CD14-positive monocyte (primary cell): ENCODE data around the gene SERINC3. TPM values are rescaled to one million over a fixed set of nuclear protein-coding genes. Genes with fewer than 3 reads are reported as not detected.
A peak's percentile ranks its signal among the peaks of the same experiment; 100 is the strongest.

ENCODE experiments used
- DNase-seq, 3 donors: peaks; one replicate each; pipeline ENCODE4 v3.0.0-alpha.2; 2011 to 2022
- H2AFZ ChIP-seq: 2 replicates; pipeline ENCODE4 v1.6.0; 2012; ENCODE audit warnings: mild to moderate bottlenecking, low read depth, low read length, inconsistent platforms; ENCODE audit not compliant: insufficient read depth, poor library complexity, severe bottlenecking
- H3K27ac ChIP-seq, 2 donors: 1 replicate in 1 of 2; 2 replicates in 1 of 2; pipeline ENCODE4 v1.5.1; 2012 to 2013; ENCODE audit warnings: low read length in 2 of 2, control low read depth in 1 of 2, inconsistent platforms in 1 of 2, low read depth in 1 of 2, mild to moderate bottlenecking in 1 of 2
- H3K27me3 ChIP-seq, 2 donors: one replicate each; pipeline versions ENCODE4 v1.6.0 to v1.6.1; 2011 to 2013; ENCODE audit warnings: low read length in 2 of 2; ENCODE audit not compliant: control insufficient read depth in 2 of 2, insufficient read depth in 2 of 2
- H3K36me3 ChIP-seq, 2 donors: replicated peaks in 1 of 2; 1 replicate in 1 of 2; 2 replicates in 1 of 2; pipeline versions ENCODE4 v1.5.1 to v1.6.1; 2012 to 2013; ENCODE audit warnings: low read length in 2 of 2, control low read depth in 1 of 2, inconsistent platforms in 1 of 2, mild to moderate bottlenecking in 1 of 2; ENCODE audit not compliant: insufficient read depth in 2 of 2, control insufficient read depth in 1 of 2
- H3K4me1 ChIP-seq, 2 donors: 1 replicate in 1 of 2; 2 replicates in 1 of 2; pipeline versions ENCODE4 v1.5.1 to v1.6.1; 2012 to 2013; ENCODE audit warnings: low read length in 2 of 2, control low read depth in 1 of 2, inconsistent platforms in 1 of 2, mild to moderate bottlenecking in 1 of 2, moderate library complexity in 1 of 2; ENCODE audit not compliant: insufficient read depth in 2 of 2, control insufficient read depth in 1 of 2
- H3K4me2 ChIP-seq: replicated peaks from 2 replicates; pipeline ENCODE3; 2012; ENCODE audit warnings: low read length, moderate library complexity, mild to moderate bottlenecking; ENCODE audit not compliant: poor library complexity, severe bottlenecking; ENCODE audit errors: extremely low read depth
- H3K4me3 ChIP-seq, 3 experiments: fragments of 200-600 bp in 1 of 3; sonication (generic) in 1 of 3; replicated peaks in 1 of 3; 1 replicate in 2 of 3; 2 replicates in 1 of 3; pipeline ENCODE4 v1.5.1; 2011 to 2013; ENCODE audit warnings: low read length in 3 of 3, mild to moderate bottlenecking in 3 of 3, control low read depth in 2 of 3, low read depth in 2 of 3, inconsistent platforms in 1 of 3, moderate library complexity in 1 of 3
- H3K79me2 ChIP-seq: 2 replicates; pipeline ENCODE4 v1.6.0; 2012; ENCODE audit warnings: mild to moderate bottlenecking, control low read depth, inconsistent platforms, low read length, moderate library complexity; ENCODE audit not compliant: insufficient read depth
- H3K9ac ChIP-seq: 2 replicates; pipeline ENCODE4 v1.6.0; 2017; ENCODE audit warnings: low read length, mild to moderate bottlenecking; ENCODE audit not compliant: insufficient read depth, poor library complexity, severe bottlenecking
- H3K9me3 ChIP-seq, 2 donors: replicated peaks in 1 of 2; 1 replicate in 1 of 2; 2 replicates in 1 of 2; pipeline versions ENCODE4 v1.5.1 to v1.6.1; 2012 to 2013; ENCODE audit warnings: low read length in 2 of 2, control low read depth in 1 of 2; ENCODE audit not compliant: control insufficient read depth in 1 of 2, insufficient read depth in 1 of 2
- H4K20me1 ChIP-seq: 2 replicates; pipeline ENCODE4 v1.6.0; 2012; ENCODE audit warnings: mild to moderate bottlenecking, low read length, control low read depth, moderate library complexity; ENCODE audit not compliant: insufficient read depth
- H3K27ac Mint-ChIP-seq, 7 donors: one replicate each; pipeline ENCODE4 v1.8.0; 2020; ENCODE audit warnings: mild to moderate bottlenecking in 7 of 7, mixed read lengths in 7 of 7, moderate library complexity in 6 of 7, inconsistent platforms in 2 of 7
- H3K27me3 Mint-ChIP-seq, 3 donors: one replicate each; pipeline ENCODE4 v1.8.0; 2021 to 2022; ENCODE audit warnings: low read depth in 3 of 3, mild to moderate bottlenecking in 3 of 3, mixed read lengths in 3 of 3, moderate library complexity in 3 of 3, inconsistent platforms in 1 of 3
- H3K36me3 Mint-ChIP-seq, 2 donors: one replicate each; pipeline ENCODE4 v1.8.0; 2020; ENCODE audit warnings: mixed read lengths in 2 of 2, inconsistent platforms in 1 of 2, mild to moderate bottlenecking in 1 of 2
- H3K4me1 Mint-ChIP-seq: one replicate; pipeline ENCODE4 v1.8.0; 2020; ENCODE audit warnings: mild to moderate bottlenecking, mixed read lengths
- H3K4me3 Mint-ChIP-seq, 2 donors: one replicate each; pipeline ENCODE4 v1.8.0; 2020; ENCODE audit warnings: mild to moderate bottlenecking in 2 of 2, mixed read lengths in 2 of 2, moderate library complexity in 1 of 2
- H3K9me3 Mint-ChIP-seq, 7 donors: one replicate each; pipeline ENCODE4 v1.8.0; 2020 to 2022; ENCODE audit warnings: mixed read lengths in 7 of 7, mild to moderate bottlenecking in 6 of 7, moderate library complexity in 6 of 7, inconsistent platforms in 2 of 7
- WGBS: methylation state at CpG from one replicate; pipeline ENCODE4 v1.1.5; 2013; ENCODE audit warnings: missing lambda C conversion rate; ENCODE audit not compliant: insufficient coverage; 5-methylcytosine and 5-hydroxymethylcytosine counted together
- intact Hi-C, 2 donors: fragments of 100-400 bp; cut with micrococcal nuclease; formaldehyde crosslinking; loops; one replicate each; pipeline versions ENCODE4 v1.15.0 to v1.15.1; 2023
- polyA plus RNA-seq, 3 donors: library from polyadenylated mRNA; depleted of rRNA in 1 of 3; unstranded in 2 of 3; stranded (reverse) in 1 of 3; fragments of 300-500 nt in 2 of 3; fragments of >200 nt in 1 of 3; fragmentation: Illumina TruSeq in 2 of 3; gene quantifications; 1 replicate in 2 of 3; 2 replicates in 1 of 3; pipeline ENCODE4 v1.2.3, GENCODE V29; 2012 to 2021
- TF ChIP-seq, protein P1 (sequence below): fragments of 200-600 bp; IDR thresholded peaks from one replicate; pipeline ENCODE4 v1.8.0; 2022; ENCODE audit warnings: antibody characterized with exemption, mild to moderate bottlenecking

Gene SERINC3
- polyA plus RNA-seq, 3 donors = 49.8 to 194 (median 157) TPM

DNA sequence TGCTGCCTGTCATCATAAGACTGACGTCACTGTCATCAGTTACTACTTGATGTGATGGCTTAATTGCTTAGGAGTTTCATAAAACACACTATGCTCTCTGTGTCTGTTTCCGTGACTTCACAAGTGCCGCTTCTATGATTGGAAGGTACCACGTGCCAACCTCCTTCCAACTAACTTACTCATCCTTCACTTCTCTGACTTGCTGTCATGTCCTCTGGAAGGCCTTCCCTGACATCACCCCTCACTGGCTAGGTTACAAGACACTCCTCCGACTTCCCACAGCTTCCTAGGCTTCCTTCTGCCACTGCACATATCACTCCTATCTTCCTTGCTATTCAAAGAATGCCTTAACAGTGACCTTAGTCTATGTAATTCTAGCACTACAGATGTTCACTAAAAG, 20.4 kb downstream of the SERINC3 start:
- peak overlapping the region in 3 of 7 donors; percentile 15 to 19 (median 17) for H3K27ac Mint-ChIP-seq
- no peak for DNase-seq
- H3K4me1 Mint-ChIP-seq = no peaks in the 10 kb centered on the region
- TF ChIP-seq, protein P1, sequence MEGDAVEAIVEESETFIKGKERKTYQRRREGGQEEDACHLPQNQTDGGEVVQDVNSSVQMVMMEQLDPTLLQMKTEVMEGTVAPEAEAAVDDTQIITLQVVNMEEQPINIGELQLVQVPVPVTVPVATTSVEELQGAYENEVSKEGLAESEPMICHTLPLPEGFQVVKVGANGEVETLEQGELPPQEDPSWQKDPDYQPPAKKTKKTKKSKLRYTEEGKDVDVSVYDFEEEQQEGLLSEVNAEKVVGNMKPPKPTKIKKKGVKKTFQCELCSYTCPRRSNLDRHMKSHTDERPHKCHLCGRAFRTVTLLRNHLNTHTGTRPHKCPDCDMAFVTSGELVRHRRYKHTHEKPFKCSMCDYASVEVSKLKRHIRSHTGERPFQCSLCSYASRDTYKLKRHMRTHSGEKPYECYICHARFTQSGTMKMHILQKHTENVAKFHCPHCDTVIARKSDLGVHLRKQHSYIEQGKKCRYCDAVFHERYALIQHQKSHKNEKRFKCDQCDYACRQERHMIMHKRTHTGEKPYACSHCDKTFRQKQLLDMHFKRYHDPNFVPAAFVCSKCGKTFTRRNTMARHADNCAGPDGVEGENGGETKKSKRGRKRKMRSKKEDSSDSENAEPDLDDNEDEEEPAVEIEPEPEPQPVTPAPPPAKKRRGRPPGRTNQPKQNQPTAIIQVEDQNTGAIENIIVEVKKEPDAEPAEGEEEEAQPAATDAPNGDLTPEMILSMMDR = no peak
- intact Hi-C loops = no loop called here
- H3K4me3 Mint-ChIP-seq = no peak overlapping the region
- H3K9me3 Mint-ChIP-seq = no peaks in the 10 kb centered on the region
- peaks cover 19% of the 10 kb centered on the region for H4K20me1 ChIP-seq
- WGBS = 100% methylated on average over 4 of the region's 5 CpGs
- H3K9ac ChIP-seq = no peak overlapping the region
- H3K9me3 ChIP-seq = no peaks in the 10 kb centered on the region
- H3K4me3 ChIP-seq = no peak overlapping the region
- H3K79me2 ChIP-seq = no peaks in the 10 kb centered on the region
- H3K27me3 ChIP-seq = no peaks in the 10 kb centered on the region
- H3K4me1 ChIP-seq = no peaks in the 10 kb centered on the region
- no peak overlapping the region for H3K27ac ChIP-seq
- peaks cover 78 to 98% of the 10 kb centered on the region in 2 donors for H3K36me3 Mint-ChIP-seq
- H3K36me3 ChIP-seq = peaks cover 92 to 100% of the 10 kb centered on the region in 2 donors
- no peaks in the 10 kb centered on the region for H3K27me3 Mint-ChIP-seq
- H2AFZ ChIP-seq = no peak overlapping the region
- no peak overlapping the region for H3K4me2 ChIP-seq

DNA sequence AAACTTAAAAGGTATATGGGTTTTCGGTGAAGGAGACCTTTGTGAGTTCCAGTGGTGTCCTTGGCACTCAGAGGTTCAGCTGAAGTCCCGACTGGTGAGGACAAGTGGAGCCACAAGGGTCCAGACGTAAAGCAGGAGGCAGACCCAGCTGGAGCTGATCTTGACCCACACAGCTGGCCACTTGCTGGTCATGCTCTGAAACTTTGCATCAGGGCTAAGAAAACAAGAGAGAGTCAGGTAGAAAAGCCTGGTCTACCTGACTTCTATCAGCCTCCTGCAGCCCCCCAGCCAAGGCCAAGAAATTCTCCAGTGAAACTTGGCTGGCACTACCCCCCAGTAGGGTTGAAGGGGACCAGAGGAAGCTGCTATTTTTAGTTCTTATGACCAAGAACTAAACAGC, 21.6 kb downstream of the SERINC3 start:
- no peak overlapping the region for H3K4me2 ChIP-seq
- peaks cover 4 to 6% of the 10 kb centered on the region in 2 donors for H3K4me1 ChIP-seq
- Mint-ChIP-seq H3K4me1 (peaks cover 11% of the 10 kb centered on the region), H3K4me3 (no peak overlapping the region), H3K27ac (peak overlapping the region in 1 of 7 donors; percentile 65), H3K9me3 (no peaks in the 10 kb centered on the region), H3K27me3 (no peaks in the 10 kb centered on the region), H3K36me3 (peaks cover 90 to 98% of the 10 kb centered on the region in 2 donors)
- no peaks in the 10 kb centered on the region for H3K9me3 ChIP-seq
- no peak overlapping the region for H3K4me3 ChIP-seq
- peaks cover 93 to 100% of the 10 kb centered on the region in 2 donors for H3K36me3 ChIP-seq
- H3K9ac ChIP-seq = no peak overlapping the region
- intact Hi-C loops = no loop called here
- no peak overlapping the region for H2AFZ ChIP-seq
- WGBS = 95% methylated on average over 2 of the region's 3 CpGs
- H3K79me2 ChIP-seq = no peaks in the 10 kb centered on the region
- H4K20me1 ChIP-seq = peaks cover 27% of the 10 kb centered on the region
- H3K27ac ChIP-seq = no peak overlapping the region
- TF ChIP-seq, protein P1 = no peak
- no peaks in the 10 kb centered on the region for H3K27me3 ChIP-seq
- DNase-seq = no peak
